ENCODE results near the gene CCM2L.
"Not testable (repeated sequence)": the region's sequence is repeated elsewhere in the genome, so short reads cannot be mapped to it uniquely, and the experiment has no call there.

CCM2L gene

DNA sequence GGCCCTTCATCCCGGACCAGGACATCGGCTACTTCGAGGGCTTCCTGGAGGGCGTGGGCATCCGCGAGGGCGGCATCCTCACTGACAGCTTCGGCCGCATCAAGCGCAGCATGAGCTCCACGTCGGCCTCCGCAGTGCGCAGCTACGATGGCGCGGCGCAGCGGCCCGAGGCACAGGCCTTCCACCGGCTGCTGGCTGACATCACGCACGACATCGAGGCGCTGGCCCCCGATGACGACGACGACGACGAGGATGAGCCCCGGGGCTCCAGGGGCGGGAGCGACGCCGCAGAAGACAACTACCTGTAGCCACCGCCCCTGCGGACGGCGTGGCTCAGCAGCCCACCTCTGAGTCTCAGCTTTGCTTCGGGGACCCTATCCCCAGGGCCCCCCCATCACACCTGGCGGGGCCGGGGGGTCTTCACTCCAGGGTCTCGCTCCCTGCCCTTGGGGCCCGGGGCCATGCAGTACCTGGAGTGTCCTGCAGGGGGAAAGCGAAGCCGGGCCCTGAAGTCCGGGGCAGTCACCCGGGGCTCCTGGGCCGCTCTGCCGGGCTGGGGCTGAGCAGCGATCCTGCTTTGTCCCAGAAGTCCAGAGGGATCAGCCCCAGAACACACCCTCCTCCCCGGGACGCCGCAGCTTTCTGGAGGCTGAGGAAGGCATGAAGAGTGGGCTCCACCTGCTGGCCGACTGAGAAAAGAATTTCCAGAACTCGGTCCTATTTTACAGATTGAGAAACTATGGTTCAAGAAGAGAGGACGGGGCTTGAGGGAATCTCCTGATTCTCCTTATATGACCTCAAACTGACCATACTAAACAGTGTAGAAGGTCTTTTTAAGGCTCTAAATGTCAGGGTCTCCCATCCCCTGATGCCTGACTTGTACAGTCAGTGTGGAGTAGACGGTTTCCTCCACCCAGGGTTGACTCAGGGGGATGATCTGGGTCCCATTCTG is 21.0 kb downstream of the CCM2L start:
- peak; percentile 13 for DNase-seq

DNA sequence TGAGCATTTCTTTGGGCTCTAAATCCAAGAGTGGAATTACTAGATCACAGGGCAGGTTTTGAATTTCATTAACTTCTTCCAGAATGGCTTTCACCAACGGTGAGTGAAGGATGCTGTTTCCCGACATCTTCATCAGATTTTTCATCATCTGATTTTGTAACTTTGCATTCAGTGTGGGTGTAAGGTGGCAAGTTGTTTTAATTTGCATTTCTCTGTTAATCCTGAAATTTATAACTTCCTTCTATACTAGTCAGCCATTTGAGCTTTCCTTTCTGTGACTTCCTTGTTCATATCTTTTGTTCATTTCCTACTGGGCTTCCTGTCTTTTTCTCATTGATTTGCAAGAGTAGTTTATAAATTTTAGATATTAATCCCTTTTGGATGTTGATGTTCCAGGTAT is 23.1 kb downstream of the CCM2L start:
- no peak for DNase-seq

DNA sequence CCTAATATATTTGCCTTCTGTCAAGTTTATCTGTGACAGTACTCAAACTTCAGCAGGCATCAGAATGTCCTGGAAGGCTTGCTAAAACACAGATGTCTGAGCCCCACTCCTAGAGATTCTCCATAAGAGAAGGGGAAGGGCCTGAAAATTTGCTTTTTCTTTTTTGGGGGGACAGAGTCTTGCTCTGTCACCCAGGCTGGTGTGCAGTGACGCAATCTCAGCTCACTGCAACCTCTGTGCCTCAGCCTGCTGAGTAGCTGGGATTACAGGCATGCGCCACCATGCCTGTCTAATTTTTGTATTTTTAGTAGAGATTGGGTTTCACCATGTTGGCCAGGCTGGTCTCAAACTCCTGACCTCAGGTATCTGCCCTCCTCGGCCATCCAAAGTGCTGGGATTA is 23.5 kb downstream of the CCM2L start:
- not testable (repeated sequence) for DNase-seq

DNA sequence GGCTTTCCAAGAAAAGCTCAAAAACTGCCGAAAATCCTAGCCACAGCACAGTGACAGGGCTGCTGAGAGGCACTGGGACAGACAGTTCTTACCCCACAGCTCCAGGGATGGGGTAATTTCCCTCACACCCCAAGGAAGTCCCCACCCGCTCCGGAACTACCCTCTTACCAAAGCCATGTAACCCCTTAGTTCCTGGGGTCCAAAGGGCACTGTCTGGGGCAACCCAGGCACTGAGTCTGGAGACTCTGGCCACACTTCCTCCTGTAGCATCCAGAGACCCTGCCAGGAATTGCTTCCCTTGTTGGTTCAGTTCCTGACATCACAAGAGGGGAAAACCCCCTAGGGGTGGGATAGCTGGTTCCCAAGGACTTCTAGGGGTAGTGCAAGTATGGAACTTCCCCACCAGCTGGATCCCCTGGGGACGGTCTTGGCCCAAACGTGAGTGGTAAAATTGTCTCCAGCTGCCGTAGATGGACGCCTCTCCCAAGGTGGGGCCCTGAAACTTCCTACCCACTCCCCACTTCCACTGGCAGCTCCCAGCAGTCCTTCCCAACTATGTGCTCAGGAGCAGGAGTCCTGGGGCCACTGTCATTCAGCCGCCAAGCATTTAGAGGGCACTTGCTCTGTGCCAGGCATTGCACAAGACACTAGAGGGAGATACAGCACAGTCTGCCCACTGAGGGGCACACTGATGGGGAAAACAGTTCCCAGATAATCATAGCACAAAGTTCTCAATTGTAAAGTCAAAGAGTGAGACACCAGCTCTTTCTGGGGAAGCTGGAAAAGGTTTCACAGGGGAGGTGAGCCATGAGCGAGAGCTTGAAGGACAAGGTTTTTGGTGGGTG is 24.6 kb downstream of the CCM2L start:
- DNase-seq: peak; percentile 51

DNA sequence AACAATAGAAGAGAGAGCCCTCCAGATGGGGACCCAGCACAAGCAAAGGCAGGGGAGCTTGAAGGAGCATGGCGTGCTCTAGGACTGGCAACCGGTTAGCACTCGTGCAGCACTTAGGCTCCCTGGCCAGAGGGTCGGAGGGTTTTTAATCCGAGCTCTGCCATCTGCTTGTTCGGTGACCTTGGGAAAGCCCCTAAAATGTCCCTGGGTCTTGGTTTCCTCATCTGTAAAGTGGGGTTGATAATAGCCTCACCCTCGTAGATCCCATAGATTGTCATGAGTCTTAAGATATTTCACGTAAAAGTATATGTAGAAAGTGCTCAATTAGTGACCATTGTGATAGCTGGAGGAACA is 25.2 kb downstream of the CCM2L start:
- no peak for DNase-seq

DNA sequence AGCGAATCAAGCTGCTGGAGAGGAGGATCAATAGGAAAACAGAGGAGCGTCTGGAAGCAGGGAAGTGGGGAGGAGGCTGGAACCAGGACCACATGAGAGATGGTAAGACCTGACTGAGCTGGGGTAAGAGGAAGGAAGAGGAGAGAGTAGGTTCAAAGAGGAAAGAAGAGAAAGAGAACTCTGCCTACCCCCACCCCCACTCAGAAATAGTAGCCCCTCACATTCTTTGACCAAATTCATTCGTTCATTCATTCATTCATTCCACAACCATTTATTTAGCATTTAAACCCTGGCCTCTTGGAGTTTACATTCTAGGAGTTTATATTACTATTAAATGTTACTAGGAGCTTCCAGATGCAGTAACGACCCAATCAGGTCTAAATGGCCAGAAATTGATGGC is 26.0 kb downstream of the CCM2L start:
- no peak for DNase-seq

DNA sequence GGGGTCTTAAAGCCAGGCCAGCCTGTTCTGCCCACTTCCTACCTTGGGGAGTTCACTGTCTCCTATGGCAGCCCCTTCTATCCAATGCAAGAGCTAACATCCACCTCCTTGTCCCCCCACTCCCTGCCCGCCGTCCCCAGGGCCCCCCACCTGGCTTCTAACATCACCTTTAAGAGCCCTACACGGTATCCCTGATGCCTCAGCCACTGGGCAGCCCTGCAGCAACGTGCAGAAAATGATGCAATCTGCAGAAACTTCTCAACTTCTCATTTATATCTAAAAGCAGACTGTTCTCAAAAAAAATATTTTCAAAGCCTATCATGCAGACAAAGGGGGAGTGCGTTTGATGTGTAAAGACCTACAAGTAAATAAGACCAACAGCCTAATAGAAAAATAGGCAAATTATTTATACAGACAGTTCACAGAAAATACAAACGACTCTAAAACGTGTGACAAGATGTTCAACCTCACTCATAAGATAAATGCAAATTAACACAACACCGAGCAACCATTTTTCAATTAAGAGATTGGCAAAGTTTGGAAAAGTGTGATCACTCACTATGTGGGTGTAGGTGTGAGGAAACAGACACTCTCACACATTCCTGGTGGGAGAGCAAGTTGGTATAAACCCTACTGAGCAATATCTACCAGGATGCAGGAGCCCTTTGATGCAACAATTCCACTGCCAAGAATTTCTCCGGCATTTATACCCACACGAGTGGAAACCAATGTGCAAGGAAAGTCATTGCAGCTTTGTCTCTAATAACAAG is 26.7 kb downstream of the CCM2L start:
- DNase-seq: no peak

DNA sequence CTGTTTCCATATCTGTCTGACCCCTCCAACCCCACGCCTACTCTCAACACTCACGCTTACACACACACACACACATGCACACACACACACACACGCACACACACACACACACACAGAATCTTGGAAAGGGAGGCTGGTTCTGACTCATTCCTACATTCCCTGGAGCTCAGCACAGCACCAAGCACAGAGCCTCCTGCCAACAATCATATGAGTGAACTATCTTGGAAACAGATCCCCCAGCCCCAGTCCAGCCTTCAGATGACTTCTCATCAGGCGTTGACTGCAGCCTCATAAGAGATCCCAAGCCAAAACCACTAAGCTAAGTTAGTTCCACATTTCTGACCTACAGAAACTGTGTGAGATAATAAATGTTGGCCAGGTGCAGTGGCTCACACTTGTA is 27.7 kb downstream of the CCM2L start:
- no peak for DNase-seq

DNA sequence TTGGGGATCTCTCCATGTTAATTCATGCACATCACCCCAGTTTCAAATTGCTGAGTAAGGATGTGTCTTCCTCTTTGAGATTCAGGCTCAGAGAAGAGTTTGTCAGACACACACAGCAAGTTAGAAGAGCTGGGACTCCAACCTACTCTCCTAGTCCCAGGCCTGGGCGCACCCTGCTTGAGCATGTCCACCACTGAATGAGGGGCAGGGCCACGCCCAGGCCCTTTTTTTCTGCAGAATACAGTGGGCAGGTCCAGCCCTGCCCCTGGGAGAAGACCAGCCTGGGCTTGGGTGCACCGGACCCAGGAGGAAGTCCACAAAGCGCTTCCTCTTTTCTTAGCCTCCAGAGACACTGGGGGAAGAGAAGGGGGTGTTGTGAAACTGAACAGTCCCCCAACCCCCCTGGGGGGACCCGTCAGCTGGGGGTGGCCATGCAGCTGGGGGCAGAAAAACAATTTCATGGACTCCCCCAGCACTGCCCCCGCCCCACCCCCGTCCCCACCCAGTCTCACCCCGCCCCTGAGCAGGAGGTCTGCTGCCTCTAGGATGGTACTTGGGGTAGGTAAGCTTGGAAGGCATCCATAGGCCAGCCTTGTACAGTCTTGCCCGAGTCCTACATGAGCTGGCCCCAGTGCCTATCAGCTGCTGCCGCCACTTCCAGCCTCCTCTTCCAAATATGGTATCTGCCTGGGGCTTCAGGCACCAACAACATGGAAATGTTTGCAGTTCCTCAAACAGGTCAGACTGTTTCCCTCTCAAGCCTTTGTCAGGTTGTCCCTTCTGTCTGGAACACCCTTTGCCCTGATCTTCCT is 30.1 kb downstream of the CCM2L start:
- DNase-seq: peak; percentile 78

DNA sequence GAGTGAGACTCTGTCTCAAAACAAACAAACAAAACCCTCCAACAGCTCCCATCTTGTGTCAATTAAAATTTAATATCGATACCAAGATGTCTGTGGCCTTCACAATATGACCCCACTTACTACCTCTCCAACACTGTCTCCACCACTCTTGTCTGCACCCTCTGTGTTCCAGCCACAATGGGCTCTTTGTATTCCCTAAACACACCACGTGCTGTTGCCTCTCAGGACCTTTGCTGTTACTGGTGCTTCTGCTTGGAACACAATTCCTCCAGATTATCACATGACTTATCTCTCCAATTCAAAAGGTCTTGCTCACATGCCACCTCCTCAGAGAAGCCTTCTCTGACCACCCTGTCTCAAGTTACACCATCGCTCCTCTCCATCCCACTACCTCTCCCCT is 35.8 kb downstream of the CCM2L start:
- no peak for DNase-seq

DNA sequence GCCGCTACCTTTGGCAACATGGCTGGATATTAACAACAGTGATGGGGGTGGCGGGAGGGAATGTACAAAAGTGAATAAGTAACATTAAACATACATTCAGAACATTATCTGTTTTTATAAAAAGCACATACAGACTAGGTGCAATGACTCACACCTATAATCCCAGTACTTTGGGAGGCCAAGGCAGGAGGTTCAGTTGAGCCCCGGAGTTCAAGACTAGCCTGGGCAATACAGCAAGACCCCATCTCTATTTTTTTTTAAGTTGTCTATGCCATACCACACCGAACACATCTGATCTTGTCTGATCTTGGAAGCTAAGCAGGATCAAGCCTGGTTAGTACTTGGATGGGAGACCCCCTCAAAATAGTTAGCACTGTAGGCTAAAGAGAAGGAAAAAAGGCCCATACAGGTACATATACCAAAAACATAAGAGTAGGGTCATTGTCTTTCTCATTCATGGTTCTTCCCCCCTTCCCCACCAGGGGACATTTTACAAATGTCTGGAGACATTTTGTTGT is 40.1 kb downstream of the CCM2L start:
- DNase-seq: no peak

DNA sequence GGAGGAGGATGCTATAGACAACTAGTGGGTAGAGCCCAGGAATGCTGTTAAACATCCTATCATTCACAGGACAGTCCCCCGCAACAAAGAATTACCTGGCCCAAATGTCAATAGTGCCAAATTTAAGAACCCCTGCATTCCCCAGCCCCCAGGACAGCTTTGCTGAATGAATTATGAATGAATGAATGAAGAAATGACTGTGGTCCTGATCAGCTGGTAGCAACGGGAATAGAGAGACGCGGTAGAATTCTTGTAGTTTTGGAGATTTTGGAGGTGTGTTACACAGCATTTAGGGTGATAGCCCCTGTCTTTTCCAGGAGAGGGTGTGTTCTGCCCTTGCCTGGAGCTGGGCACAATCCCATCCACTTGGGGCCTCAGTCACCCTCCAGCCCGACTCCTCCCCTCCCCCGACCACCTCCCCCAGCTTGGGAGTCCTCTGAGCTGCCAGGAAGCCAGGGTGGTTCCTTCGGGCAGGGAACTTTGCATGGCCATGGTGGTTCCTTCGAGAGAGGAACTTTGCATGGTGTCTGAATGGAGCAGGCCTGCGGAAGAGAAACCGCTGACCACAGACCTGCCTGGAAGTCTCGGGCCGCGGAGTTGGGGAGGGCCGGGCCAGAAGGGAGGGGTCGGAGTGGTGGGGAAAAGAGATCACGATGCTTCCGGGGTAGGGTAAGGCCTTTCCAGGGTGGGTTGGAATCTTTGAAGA is 40.8 kb downstream of the CCM2L start:
- DNase-seq: peak; percentile 90

DNA sequence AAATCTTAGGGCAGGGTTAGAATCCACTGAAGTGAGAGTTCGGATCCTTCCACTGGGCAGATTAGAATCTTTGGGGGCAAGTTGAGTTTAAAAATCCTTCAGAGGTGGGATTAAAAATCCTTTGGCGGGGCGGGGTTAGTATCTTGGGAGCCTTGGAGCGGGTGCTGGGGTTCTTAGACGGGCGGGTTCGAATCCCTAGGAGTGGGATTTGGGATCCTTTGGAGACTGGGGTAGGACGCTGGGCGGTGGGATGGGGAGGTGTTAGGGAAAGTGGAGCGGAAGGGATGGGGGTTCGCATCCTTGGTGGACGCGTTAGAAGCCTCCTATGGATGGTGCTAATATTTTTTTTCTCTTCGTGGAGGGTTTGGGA is 41.5 kb downstream of the CCM2L start:
- DNase-seq: no peak

DNA sequence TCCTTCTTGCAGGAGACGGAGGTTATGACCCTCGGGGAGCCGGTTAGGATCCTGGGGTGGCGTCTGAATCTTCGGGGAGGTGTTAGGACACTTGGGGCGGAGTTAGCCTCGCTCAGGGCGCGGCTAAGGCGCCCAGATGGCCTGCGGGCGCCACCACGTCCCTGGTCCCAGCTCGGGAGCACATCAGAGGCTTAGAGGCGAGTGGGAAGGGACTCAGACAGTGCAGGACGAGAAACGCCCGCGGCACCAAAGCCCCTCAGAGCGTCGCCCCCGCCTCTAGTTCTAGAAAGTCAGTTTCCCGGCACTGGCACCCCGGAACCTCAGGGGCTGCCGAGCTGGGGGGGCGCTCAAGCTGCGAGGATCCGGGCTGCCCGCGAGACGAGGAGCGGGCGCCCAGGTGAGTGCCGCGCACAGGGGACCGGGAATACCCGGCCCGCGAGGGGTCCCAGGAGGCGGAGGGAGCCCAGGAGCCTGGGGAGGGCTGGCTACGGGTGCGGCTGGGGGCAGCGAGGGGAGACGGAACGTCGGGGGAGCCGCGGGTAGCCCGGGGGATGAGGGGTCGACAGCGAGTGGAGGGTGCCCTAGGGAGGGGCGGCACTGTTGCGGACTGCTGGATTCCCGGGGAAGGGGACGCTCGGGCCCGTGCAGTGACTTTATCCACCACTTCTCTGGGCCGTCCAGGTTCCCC is 42.0 kb downstream of the CCM2L start, which contains the start of gene HCK:
Gene HCK (plus strand): TSS at position 153 of the 688 bp plus-strand sequence.
- DNase-seq: peak; percentile 55

DNA sequence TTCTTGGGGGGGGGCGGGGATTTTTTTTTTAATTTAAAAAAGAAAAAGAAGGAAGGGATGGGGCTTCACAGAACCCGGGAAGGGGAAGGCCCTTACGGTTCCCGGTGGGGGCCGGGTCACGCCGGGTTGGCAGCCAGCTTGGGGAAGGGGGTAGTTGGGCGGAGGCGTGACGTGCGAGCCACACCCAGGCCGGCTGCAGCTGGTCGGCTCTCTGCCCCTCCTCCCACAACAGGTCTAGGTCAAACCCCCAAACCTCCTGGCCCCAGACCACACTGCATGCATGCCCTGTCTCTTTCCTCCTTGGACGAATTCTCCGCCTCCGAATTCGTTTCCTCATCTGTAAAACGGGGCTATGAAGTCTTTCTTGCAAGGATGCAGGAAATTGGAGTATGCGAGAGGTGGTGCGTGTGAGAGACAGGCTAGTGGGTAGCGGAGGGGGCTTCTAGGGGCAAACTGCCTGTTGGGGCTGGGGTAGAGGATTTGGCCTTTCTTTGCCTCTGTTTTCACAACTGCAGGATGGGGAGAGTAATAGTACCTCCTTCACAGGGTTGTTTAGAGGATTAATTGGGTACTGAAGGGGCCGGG is 42.6 kb downstream of the CCM2L start:
- peak; percentile 80 for DNase-seq

DNA sequence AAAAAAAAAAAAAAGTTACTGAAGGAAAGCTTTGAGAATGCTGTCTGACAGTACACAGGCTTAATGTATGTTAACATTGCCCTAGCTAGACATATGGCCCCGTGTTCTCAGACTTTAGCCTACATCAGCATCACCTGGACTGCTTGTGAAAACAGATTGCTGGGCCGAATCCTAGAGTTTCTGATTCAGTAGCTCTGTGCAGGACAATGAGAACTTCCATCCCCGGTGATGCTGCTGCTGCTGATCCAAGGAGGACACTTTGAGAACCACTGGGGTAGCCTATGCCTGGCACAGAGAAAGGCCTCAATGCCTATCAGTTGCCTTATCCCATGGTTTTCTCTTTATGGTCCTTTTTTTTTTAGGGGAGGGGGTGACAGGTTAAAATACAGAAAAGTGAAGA is 43.4 kb downstream of the CCM2L start:
- DNase-seq: no peak

DNA sequence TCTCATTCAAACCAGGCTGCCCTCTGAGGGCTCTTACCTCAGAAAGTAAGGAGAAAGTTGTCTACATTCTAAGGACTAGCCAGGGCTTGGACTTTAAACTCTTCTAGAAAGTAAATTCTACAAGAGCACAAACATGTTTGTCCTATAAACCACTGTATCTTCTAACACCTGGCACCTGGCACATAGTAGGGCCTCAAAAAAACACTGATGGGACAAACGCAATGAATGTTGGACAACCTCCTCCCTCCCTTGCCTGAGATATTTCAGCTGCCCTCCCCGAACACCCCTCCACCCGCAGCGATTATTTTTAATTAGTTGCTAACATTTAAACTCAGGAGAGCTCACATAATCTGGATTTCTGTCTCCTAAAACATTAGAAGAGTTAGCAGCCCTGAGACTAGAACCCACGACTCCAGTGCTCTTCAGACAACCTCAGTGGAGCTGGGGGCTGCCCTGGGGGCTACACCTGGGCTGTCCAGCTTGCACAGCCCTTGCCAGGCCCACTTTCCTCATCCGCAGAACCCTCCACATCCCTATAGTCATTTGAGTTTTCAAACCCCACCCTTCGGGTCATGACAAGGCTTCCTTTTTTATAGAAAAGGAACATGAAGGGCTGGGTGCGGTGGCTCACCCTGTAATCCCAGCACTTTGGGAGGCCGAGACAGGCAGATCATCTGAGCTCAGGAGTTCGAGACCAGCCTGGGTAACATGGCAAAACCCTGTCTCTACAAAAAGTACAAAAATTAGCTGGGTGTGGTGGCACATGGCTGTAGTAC is 46.7 kb downstream of the CCM2L start:
- no peak for DNase-seq

DNA sequence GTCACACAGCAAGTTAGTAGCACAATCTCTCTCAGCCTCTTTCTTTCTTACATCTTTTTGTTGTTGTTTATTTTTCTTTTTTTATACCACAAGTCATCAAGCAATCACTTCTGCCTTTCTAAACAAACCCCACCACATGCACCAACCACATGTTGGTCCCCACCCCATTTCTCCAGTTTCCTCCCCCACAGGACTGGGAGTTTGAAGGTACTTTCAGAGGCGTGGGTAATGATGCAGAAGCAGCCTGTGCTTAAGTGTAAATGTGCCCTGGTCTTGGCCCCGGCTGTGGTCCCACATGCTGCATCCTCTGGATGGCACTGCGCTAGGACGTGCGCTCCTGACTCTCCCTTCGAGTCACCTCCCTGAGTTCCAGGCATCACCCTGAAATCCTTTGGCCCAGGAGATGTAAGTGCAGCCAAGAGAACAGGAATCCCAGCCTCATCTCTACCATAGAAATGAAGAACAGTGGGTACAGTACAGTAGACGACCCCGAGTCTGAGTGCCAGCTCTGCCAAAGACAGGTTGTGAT is 47.5 kb downstream of the CCM2L start:
- no peak for DNase-seq

DNA sequence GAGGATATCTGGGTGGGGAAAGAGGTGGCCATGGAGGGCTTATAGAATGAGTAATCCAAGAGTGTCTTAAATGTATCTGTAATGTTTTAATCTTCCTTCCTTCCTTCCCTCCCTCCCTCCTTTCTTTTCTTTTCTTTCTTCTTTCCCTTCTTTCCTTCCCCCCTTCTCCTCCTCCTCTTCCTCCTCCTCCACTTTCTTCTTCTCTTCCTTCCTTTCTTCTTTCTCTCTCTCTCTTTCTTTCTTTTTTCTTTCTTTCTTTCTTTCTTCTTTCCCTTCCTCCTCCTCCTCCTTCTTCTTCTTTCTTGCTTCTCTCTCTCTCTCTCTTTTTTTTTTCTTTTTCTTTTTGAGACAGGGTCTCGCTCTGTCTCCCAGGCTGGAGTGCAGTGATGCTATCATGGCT is 49.0 kb downstream of the CCM2L start:
- no peak for DNase-seq
